Measurements from ENCODE around the gene INO80D. TPM values are rescaled to one million over a fixed set of nuclear protein-coding genes. Genes with fewer than 3 reads are reported as not detected.

The INO80D gene
- total and polyA plus RNA-seq, 2 of the 13 experiments (the other 11 are each of a cell fraction or from before 2014, with no cell fraction given), result 7.6 to 7.9 TPM

GRCh38 chr2:205976120-205976814 lies 109.7 kb downstream of the INO80D start (continued):
- TF ChIP-seq PRPF4 (IDR thresholded peaks at IDR 0.05; ENCODE audit: low read depth, low read length, poor library complexity, severe bottlenecking) (peak; percentile 59), ZNF12 (CRISPR knock-in tag; IDR thresholded peaks at IDR 0.05) (no peak), ZNF282 (IDR thresholded peaks at IDR 0.05; ENCODE audit: partially characterized antibody) (no peak), ZNF44 (CRISPR knock-in tag; IDR thresholded peaks at IDR 0.05) (0 out of 2 replicates have a peak, but pooled peaks have one; percentile 75), MEIS1 (CRISPR knock-in tag; IDR thresholded peaks at IDR 0.05; ENCODE audit: borderline replicate concordance) (no peak), TBP (CRISPR knock-in tag; IDR thresholded peaks at IDR 0.05) (no peak), ZNF33B (CRISPR knock-in tag; IDR thresholded peaks at IDR 0.05) (0 out of 2 replicates have a peak, but pooled peaks have one; percentile 35), HNF1B (CRISPR knock-in tag; IDR thresholded peaks at IDR 0.05) (peak; percentile 61), DMAP1 (CRISPR knock-in tag; IDR thresholded peaks at IDR 0.05) (no peak), ZSCAN31 (CRISPR knock-in tag; IDR thresholded peaks at IDR 0.05; ENCODE audit: low read depth) (no peak), BRD4 (CRISPR knock-in tag; IDR thresholded peaks at IDR 0.05) (peak; percentile 69; the same call in 1 of the 2 replicates), MXD1 (CRISPR knock-in tag; IDR thresholded peaks at IDR 0.05) (no peak), GABPA (IDR thresholded peaks at IDR 0.05; ENCODE audit: low read depth, low read length) (no peak), GABPA (CRISPR knock-in tag; IDR thresholded peaks at IDR 0.05; ENCODE audit: low read depth) (no peak), NFYB (CRISPR knock-in tag; IDR thresholded peaks at IDR 0.05) (no peak), FOSL2 (CRISPR knock-in tag; IDR thresholded peaks at IDR 0.05) (peak; percentile 28; the same call in 1 of the 2 replicates)
- TF ChIP-seq, protein P1, sequence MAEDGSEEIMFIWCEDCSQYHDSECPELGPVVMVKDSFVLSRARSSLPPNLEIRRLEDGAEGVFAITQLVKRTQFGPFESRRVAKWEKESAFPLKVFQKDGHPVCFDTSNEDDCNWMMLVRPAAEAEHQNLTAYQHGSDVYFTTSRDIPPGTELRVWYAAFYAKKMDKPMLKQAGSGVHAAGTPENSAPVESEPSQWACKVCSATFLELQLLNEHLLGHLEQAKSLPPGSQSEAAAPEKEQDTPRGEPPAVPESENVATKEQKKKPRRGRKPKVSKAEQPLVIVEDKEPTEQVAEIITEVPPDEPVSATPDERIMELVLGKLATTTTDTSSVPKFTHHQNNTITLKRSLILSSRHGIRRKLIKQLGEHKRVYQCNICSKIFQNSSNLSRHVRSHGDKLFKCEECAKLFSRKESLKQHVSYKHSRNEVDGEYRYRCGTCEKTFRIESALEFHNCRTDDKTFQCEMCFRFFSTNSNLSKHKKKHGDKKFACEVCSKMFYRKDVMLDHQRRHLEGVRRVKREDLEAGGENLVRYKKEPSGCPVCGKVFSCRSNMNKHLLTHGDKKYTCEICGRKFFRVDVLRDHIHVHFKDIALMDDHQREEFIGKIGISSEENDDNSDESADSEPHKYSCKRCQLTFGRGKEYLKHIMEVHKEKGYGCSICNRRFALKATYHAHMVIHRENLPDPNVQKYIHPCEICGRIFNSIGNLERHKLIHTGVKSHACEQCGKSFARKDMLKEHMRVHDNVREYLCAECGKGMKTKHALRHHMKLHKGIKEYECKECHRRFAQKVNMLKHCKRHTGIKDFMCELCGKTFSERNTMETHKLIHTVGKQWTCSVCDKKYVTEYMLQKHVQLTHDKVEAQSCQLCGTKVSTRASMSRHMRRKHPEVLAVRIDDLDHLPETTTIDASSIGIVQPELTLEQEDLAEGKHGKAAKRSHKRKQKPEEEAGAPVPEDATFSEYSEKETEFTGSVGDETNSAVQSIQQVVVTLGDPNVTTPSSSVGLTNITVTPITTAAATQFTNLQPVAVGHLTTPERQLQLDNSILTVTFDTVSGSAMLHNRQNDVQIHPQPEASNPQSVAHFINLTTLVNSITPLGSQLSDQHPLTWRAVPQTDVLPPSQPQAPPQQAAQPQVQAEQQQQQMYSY (CRISPR knock-in tag; IDR thresholded peaks at IDR 0.05), result no peak
- TF ChIP-seq, protein P2, sequence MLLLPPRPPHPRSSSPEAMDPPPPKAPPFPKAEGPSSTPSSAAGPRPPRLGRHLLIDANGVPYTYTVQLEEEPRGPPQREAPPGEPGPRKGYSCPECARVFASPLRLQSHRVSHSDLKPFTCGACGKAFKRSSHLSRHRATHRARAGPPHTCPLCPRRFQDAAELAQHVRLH (CRISPR knock-in tag; IDR thresholded peaks at IDR 0.05; ENCODE audit: borderline replicate concordance, low read depth), result peak; percentile 69; the same call in 1 of the 2 replicates
- TF ChIP-seq, protein P3, sequence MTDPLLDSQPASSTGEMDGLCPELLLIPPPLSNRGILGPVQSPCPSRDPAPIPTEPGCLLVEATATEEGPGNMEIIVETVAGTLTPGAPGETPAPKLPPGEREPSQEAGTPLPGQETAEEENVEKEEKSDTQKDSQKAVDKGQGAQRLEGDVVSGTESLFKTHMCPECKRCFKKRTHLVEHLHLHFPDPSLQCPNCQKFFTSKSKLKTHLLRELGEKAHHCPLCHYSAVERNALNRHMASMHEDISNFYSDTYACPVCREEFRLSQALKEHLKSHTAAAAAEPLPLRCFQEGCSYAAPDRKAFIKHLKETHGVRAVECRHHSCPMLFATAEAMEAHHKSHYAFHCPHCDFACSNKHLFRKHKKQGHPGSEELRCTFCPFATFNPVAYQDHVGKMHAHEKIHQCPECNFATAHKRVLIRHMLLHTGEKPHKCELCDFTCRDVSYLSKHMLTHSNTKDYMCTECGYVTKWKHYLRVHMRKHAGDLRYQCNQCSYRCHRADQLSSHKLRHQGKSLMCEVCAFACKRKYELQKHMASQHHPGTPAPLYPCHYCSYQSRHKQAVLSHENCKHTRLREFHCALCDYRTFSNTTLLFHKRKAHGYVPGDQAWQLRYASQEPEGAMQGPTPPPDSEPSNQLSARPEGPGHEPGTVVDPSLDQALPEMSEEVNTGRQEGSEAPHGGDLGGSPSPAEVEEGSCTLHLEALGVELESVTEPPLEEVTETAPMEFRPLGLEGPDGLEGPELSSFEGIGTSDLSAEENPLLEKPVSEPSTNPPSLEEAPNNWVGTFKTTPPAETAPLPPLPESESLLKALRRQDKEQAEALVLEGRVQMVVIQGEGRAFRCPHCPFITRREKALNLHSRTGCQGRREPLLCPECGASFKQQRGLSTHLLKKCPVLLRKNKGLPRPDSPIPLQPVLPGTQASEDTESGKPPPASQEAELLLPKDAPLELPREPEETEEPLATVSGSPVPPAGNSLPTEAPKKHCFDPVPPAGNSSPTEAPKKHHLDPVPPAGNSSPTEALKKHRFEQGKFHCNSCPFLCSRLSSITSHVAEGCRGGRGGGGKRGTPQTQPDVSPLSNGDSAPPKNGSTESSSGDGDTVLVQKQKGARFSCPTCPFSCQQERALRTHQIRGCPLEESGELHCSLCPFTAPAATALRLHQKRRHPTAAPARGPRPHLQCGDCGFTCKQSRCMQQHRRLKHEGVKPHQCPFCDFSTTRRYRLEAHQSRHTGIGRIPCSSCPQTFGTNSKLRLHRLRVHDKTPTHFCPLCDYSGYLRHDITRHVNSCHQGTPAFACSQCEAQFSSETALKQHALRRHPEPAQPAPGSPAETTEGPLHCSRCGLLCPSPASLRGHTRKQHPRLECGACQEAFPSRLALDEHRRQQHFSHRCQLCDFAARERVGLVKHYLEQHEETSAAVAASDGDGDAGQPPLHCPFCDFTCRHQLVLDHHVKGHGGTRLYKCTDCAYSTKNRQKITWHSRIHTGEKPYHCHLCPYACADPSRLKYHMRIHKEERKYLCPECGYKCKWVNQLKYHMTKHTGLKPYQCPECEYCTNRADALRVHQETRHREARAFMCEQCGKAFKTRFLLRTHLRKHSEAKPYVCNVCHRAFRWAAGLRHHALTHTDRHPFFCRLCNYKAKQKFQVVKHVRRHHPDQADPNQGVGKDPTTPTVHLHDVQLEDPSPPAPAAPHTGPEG (CRISPR knock-in tag; IDR thresholded peaks at IDR 0.05), result 0 out of 2 replicates have a peak, but pooled peaks have one; percentile 9

Measured in HepG2 (cell line).